Measurements from ENCODE around the gene GABARAP. TPM values are rescaled to one million over a fixed set of nuclear protein-coding genes. Genes with fewer than 3 reads are reported as not detected.
A peak's percentile ranks its signal among the peaks of the same experiment; 100 is the strongest.

The GABARAP gene
- total and polyA plus RNA-seq, 2 of the 13 experiments (the other 11 are each of a cell fraction or from before 2014, with no cell fraction given) = 161 to 310 TPM

DNA sequence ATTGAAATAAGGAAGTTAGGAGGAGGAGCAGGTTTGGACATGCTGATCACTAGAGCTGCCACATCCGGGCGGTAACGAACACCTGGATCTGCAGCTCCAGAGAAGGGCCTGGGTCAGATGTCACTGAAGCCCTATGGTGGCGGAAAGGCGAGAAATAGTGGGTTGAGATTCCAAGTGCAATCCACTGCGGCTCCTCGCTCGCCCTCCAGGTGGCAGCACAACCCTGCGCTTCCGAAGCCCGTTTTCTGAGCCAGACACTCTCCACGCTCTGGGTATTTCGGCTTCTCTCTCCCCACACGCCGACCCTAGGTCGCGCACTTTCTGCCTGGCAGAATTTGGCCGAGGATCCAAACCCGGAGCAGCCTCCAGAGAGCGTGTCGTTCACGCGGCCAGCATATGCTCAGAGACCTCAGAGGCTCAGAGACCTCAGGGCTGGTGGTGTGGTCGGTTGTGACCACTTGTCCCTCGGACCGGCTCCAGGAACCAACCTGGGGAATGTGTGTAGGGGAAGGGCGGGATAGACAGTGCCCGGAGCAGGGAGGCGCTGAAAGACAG lies 38.3 kb upstream of the GABARAP start (continued):
- no peak for TF ChIP-seq ZNF569 (CRISPR knock-in tag; IDR thresholded peaks at IDR 0.05; ENCODE audit: borderline replicate concordance)
- TF ChIP-seq, protein P1, sequence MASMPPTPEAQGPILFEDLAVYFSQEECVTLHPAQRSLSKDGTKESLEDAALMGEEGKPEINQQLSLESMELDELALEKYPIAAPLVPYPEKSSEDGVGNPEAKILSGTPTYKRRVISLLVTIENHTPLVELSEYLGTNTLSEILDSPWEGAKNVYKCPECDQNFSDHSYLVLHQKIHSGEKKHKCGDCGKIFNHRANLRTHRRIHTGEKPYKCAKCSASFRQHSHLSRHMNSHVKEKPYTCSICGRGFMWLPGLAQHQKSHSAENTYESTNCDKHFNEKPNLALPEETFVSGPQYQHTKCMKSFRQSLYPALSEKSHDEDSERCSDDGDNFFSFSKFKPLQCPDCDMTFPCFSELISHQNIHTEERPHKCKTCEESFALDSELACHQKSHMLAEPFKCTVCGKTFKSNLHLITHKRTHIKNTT (CRISPR knock-in tag; IDR thresholded peaks at IDR 0.05) = no peak
- no peak for TF ChIP-seq NFE2L1 (CRISPR knock-in tag; IDR thresholded peaks at IDR 0.05; ENCODE audit: borderline replicate concordance)
- peak; percentile 71; the same call in 1 of the 2 replicates for TF ChIP-seq IRF2 (CRISPR knock-in tag; IDR thresholded peaks at IDR 0.05)
- peak; percentile 61; the same call in 1 of the 2 replicates for TF ChIP-seq ZMYM4 (CRISPR knock-in tag; IDR thresholded peaks at IDR 0.05)
- TF ChIP-seq, protein P2, sequence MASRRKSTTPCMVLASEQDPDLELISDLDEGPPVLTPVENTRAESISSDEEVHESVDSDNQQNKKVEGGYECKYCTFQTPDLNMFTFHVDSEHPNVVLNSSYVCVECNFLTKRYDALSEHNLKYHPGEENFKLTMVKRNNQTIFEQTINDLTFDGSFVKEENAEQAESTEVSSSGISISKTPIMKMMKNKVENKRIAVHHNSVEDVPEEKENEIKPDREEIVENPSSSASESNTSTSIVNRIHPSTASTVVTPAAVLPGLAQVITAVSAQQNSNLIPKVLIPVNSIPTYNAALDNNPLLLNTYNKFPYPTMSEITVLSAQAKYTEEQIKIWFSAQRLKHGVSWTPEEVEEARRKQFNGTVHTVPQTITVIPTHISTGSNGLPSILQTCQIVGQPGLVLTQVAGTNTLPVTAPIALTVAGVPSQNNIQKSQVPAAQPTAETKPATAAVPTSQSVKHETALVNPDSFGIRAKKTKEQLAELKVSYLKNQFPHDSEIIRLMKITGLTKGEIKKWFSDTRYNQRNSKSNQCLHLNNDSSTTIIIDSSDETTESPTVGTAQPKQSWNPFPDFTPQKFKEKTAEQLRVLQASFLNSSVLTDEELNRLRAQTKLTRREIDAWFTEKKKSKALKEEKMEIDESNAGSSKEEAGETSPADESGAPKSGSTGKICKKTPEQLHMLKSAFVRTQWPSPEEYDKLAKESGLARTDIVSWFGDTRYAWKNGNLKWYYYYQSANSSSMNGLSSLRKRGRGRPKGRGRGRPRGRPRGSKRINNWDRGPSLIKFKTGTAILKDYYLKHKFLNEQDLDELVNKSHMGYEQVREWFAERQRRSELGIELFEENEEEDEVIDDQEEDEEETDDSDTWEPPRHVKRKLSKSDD (CRISPR knock-in tag; IDR thresholded peaks at IDR 0.05; ENCODE audit: low read depth) = peak; percentile 42; the same call in 1 of the 2 replicates
- no peak for TF ChIP-seq ZZZ3 (CRISPR knock-in tag; IDR thresholded peaks at IDR 0.05; ENCODE audit: borderline replicate concordance)
- TF ChIP-seq SOX5 (CRISPR knock-in tag; IDR thresholded peaks at IDR 0.05; ENCODE audit: borderline replicate concordance) = peak; percentile 38; the same call in 1 of the 2 replicates
- peak; percentile 35; the same call in 1 of the 2 replicates for TF ChIP-seq ZFP41 (CRISPR knock-in tag; IDR thresholded peaks at IDR 0.05; ENCODE audit: borderline replicate concordance)
- no peak for TF ChIP-seq SUZ12 (IDR thresholded peaks at IDR 0.05; ENCODE audit: low read depth, low read length)
- TF ChIP-seq SMAD3 (CRISPR knock-in tag; IDR thresholded peaks at IDR 0.05) = peak; percentile 87
- no peak for TF ChIP-seq ATAD3A (CRISPR knock-in tag; IDR thresholded peaks at IDR 0.05)
- no peak for TF ChIP-seq ZNF296 (CRISPR knock-in tag; conservative IDR thresholded peaks at IDR 0.05)
- TF ChIP-seq, protein P3, sequence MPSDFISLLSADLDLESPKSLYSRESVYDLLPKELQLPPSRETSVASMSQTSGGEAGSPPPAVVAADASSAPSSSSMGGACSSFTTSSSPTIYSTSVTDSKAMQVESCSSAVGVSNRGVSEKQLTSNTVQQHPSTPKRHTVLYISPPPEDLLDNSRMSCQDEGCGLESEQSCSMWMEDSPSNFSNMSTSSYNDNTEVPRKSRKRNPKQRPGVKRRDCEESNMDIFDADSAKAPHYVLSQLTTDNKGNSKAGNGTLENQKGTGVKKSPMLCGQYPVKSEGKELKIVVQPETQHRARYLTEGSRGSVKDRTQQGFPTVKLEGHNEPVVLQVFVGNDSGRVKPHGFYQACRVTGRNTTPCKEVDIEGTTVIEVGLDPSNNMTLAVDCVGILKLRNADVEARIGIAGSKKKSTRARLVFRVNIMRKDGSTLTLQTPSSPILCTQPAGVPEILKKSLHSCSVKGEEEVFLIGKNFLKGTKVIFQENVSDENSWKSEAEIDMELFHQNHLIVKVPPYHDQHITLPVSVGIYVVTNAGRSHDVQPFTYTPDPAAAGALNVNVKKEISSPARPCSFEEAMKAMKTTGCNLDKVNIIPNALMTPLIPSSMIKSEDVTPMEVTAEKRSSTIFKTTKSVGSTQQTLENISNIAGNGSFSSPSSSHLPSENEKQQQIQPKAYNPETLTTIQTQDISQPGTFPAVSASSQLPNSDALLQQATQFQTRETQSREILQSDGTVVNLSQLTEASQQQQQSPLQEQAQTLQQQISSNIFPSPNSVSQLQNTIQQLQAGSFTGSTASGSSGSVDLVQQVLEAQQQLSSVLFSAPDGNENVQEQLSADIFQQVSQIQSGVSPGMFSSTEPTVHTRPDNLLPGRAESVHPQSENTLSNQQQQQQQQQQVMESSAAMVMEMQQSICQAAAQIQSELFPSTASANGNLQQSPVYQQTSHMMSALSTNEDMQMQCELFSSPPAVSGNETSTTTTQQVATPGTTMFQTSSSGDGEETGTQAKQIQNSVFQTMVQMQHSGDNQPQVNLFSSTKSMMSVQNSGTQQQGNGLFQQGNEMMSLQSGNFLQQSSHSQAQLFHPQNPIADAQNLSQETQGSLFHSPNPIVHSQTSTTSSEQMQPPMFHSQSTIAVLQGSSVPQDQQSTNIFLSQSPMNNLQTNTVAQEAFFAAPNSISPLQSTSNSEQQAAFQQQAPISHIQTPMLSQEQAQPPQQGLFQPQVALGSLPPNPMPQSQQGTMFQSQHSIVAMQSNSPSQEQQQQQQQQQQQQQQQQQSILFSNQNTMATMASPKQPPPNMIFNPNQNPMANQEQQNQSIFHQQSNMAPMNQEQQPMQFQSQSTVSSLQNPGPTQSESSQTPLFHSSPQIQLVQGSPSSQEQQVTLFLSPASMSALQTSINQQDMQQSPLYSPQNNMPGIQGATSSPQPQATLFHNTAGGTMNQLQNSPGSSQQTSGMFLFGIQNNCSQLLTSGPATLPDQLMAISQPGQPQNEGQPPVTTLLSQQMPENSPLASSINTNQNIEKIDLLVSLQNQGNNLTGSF (CRISPR knock-in tag; IDR thresholded peaks at IDR 0.05) = no peak
- TF ChIP-seq, protein P4, sequence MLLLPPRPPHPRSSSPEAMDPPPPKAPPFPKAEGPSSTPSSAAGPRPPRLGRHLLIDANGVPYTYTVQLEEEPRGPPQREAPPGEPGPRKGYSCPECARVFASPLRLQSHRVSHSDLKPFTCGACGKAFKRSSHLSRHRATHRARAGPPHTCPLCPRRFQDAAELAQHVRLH (CRISPR knock-in tag; IDR thresholded peaks at IDR 0.05; ENCODE audit: borderline replicate concordance, low read depth) = peak; percentile 39; the same call in 1 of the 2 replicates
- no peak for TF ChIP-seq ZNF7 (CRISPR knock-in tag; IDR thresholded peaks at IDR 0.05)
- TF ChIP-seq HDAC1 (CRISPR knock-in tag; IDR thresholded peaks at IDR 0.05) = peak; percentile 64; the same call in 1 of the 2 replicates
- peak; percentile 82 for TF ChIP-seq ZNF501 (CRISPR knock-in tag; IDR thresholded peaks at IDR 0.05)
- TF ChIP-seq FIP1L1 (IDR thresholded peaks at IDR 0.05; ENCODE audit: borderline replicate concordance, insufficient read depth, low read depth, low read length) = no peak
- no peak for TF ChIP-seq MAF1 (CRISPR knock-in tag; IDR thresholded peaks at IDR 0.05; ENCODE audit: borderline replicate concordance)
- no peak for TF ChIP-seq ZNF138 (CRISPR knock-in tag; IDR thresholded peaks at IDR 0.05; ENCODE audit: low read depth)
- 0 out of 2 replicates have a peak, but pooled peaks have one; percentile 45 for TF ChIP-seq SMAD9 (CRISPR knock-in tag; IDR thresholded peaks at IDR 0.05)
